UCSD-AML1 (cell line): Measurements from ENCODE around the gene ZNF117.
"Not testable (repeated sequence)": the region's sequence is repeated elsewhere in the genome, so short reads cannot be mapped to it uniquely, and the experiment has no call there.

ENCODE experiments used
- DNase-seq: peaks from one replicate; lab custom pipeline; 2025; ENCODE audit not compliant: unreplicated experiment; lab: John Stamatoyannopoulos, UW

ZNF117 gene

GRCh38 chr7:64928252-64929187, 62.3 kb downstream of the ZNF117 start:
- DNase-seq = not testable (repeated sequence)
